Regular cardiac myocyte (primary cell): Measurements from ENCODE around the gene ZDHHC4. TPM values are rescaled to one million over a fixed set of nuclear protein-coding genes. Genes with fewer than 3 reads are reported as not detected.

Source experiments
- total RNA-seq: library from RNA; depleted of rRNA; stranded (reverse); fragments of >200 nt; gene quantifications from 2 replicates; pipeline ENCODE4 v1.2.3, GENCODE V29; 2014

Gene ZDHHC4
- 39.9 and 58.6 TPM in 2 replicates for total RNA-seq

GRCh38 chr7:6577369-6578113 lies at the start of gene ZDHHC4:
TSS of gene ZDHHC4 (plus strand) at chr7:6577454. CDS start at chr7:6580562, 3,108 bp downstream.

GRCh38 chr7:6551016-6551511 lies 26.2 kb upstream of the ZDHHC4 start, which contains the start of gene GRID2IP:
TSS of gene GRID2IP (minus strand) at chr7:6551461. CDS start at chr7:6551436, 25 bp downstream.

GRCh38 chr7:6589829-6590644 lies 12.8 kb downstream of the ZDHHC4 start, which contains the start of gene INTS15:
TSS of gene INTS15 (plus strand) at chr7:6590021. CDS start at chr7:6590284, 263 bp downstream.

GRCh38 chr7:6614953-6615722 lies 37.9 kb downstream of the ZDHHC4 start, which contains the start of gene ZNF853:
TSS of gene ZNF853 (plus strand) at chr7:6615610. CDS start at chr7:6616175, 565 bp downstream.

GRCh38 chr7:6636741-6637543 lies 59.7 kb downstream of the ZDHHC4 start, which contains the start of gene ZNF316:
TSS of gene ZNF316 (plus strand) at chr7:6637318. CDS start at chr7:6642410, 5,092 bp downstream.

Other genes with a start within 250 kb of the ZDHHC4 start
- 19.6 and 27.9 TPM in 2 replicates for gene FAM220A, start 228.5 kb upstream of the ZDHHC4 start, total RNA-seq
- gene RAC1, start 202.9 kb upstream of the ZDHHC4 start, total RNA-seq = 32.7 and 87.8 TPM in 2 replicates
- gene DAGLB, start 129.5 kb upstream of the ZDHHC4 start, total RNA-seq = 23.0 and 30.4 TPM in 2 replicates
- gene KDELR2, start 93.3 kb upstream of the ZDHHC4 start, total RNA-seq = 247 and 307 TPM in 2 replicates
- gene GRID2IP, start 26.0 kb upstream of the ZDHHC4 start, total RNA-seq = under 0.01 TPM in 1 of 2 replicates, not detected in the other
- gene INTS15, start 12.6 kb downstream of the ZDHHC4 start, total RNA-seq = 6.7 and 9.0 TPM in 2 replicates
- gene ZNF853, start 38.2 kb downstream of the ZDHHC4 start, total RNA-seq = 0.19 and 0.28 TPM in 2 replicates
- gene ZNF316, start 59.9 kb downstream of the ZDHHC4 start, total RNA-seq = 15.5 and 15.7 TPM in 2 replicates
- gene ZNF12, start 129.5 kb downstream of the ZDHHC4 start, total RNA-seq = 14.6 and 26.8 TPM in 2 replicates
- gene RSPH10B2, start 176.6 kb downstream of the ZDHHC4 start, total RNA-seq = 0.85 TPM in 1 of 2 replicates, not detected in the other
- 27.0 and 30.7 TPM in 2 replicates for gene CCZ1B, start 248.8 kb downstream of the ZDHHC4 start, total RNA-seq